HepG2 (cell line): ENCODE data around the gene KCNJ6. TPM values are rescaled to one million over a fixed set of nuclear protein-coding genes. Genes with fewer than 3 reads are reported as not detected.

Source experiments
- ARNT2 ChIP-seq: sonication (generic); formaldehyde crosslinking; IDR thresholded peaks from 2 replicates; pipeline ENCODE4 v1.8.0; 2022; ENCODE audit warnings: mild to moderate bottlenecking, low read depth, missing genetic modification reagents, moderate library complexity
- CHD4 ChIP-seq: fragments of 200-600 bp; sonication (generic); IDR thresholded peaks from 2 replicates; pipeline ENCODE4 v1.7.0; 2017; ENCODE audit warnings: mild to moderate bottlenecking, low read length, borderline replicate concordance
- DPF2 ChIP-seq: sonication (generic); formaldehyde crosslinking; IDR thresholded peaks from 2 replicates; pipeline ENCODE4 v1.4.0; 2020; ENCODE audit warnings: mild to moderate bottlenecking, low read depth, missing genetic modification reagents, borderline replicate concordance
- DR1 ChIP-seq: sonication (generic); formaldehyde crosslinking; IDR thresholded peaks from 2 replicates; pipeline ENCODE4 v1.8.0; 2021; ENCODE audit warnings: mild to moderate bottlenecking, missing genetic modification reagents, inconsistent platforms
- DRAP1 ChIP-seq: IDR thresholded peaks from 2 replicates; pipeline ENCODE4 v1.6.1; 2016; ENCODE audit warnings: missing genetic modification reagents, missing compliant biosample characterization
- FOXJ3 ChIP-seq: sonication (generic); formaldehyde crosslinking; IDR thresholded peaks from 2 replicates; pipeline ENCODE4 v1.4.0; 2020; ENCODE audit warnings: missing genetic modification reagents, mild to moderate bottlenecking, borderline replicate concordance
- FOXP1 ChIP-seq, 2 experiments: fragments of 450-650 bp in 1 of 2; IDR thresholded peaks; 2 replicates each; pipeline ENCODE4 v1.6.1; 2017 to 2018; ENCODE audit warnings: antibody characterized with exemption in 1 of 2
- GFI1 ChIP-seq: sonication (generic); formaldehyde crosslinking; IDR thresholded peaks from 2 replicates; pipeline ENCODE4 v1.5.0; 2020; ENCODE audit warnings: missing genetic modification reagents, mild to moderate bottlenecking, borderline replicate concordance
- HDAC1 ChIP-seq: sonication (generic); formaldehyde crosslinking; IDR thresholded peaks from 2 replicates; pipeline ENCODE4 v1.5.1; 2020; ENCODE audit warnings: mild to moderate bottlenecking, missing genetic modification reagents
- HNF4A ChIP-seq: sonication (generic); formaldehyde crosslinking; IDR thresholded peaks from 2 replicates; pipeline ENCODE4 v1.4.0; 2020; ENCODE audit warnings: missing genetic modification reagents
- MXI1 ChIP-seq: IDR thresholded peaks from 3 replicates; pipeline ENCODE4 v1.6.1; 2012; ENCODE audit warnings: low read depth, low read length, inconsistent platforms, borderline replicate concordance
- NRL ChIP-seq: sonication (generic); formaldehyde crosslinking; IDR thresholded peaks from 2 replicates; pipeline ENCODE4 v1.5.0; 2020; ENCODE audit warnings: missing genetic modification reagents, mild to moderate bottlenecking, moderate library complexity, borderline replicate concordance
- SAP130 ChIP-seq: IDR thresholded peaks from 2 replicates; pipeline ENCODE4 v1.6.1; 2016; ENCODE audit warnings: low read depth
- SOX6 ChIP-seq, 2 experiments: fragments of 450-650 bp in 1 of 2; sonication (generic) in 1 of 2; formaldehyde crosslinking in 1 of 2; IDR thresholded peaks; 2 replicates each; pipeline versions ENCODE4 v1.4.0 to v1.6.1; 2017 to 2020; ENCODE audit warnings: antibody characterized with exemption in 1 of 2, mild to moderate bottlenecking in 1 of 2, missing genetic modification reagents in 1 of 2
- TCF7 ChIP-seq: sonication (generic); IDR thresholded peaks from 2 replicates; pipeline ENCODE4 v1.6.1; 2016; ENCODE audit warnings: antibody characterized with exemption, low read depth
- ZNF75D ChIP-seq: sonication (generic); formaldehyde crosslinking; IDR thresholded peaks from 2 replicates; pipeline ENCODE4 v1.8.1; 2023; ENCODE audit warnings: missing genetic modification reagents, mild to moderate bottlenecking, borderline replicate concordance
- ZNF770 ChIP-seq: sonication (generic); formaldehyde crosslinking; IDR thresholded peaks from 2 replicates; pipeline ENCODE4 v1.5.0; 2020; ENCODE audit warnings: mild to moderate bottlenecking, missing genetic modification reagents
- polyA plus RNA-seq, 8 experiments: library from polyadenylated mRNA; depleted of rRNA in 3 of 8; stranded (reverse) in 7 of 8; unstranded in 1 of 8; fragments of >200 nt; fragmentation: Illumina TruSeq in 4 of 8; extraction: Trizol in 4 of 8; gene quantifications; 2 replicates each; pipeline versions ENCODE4 v1.2.1 to v1.2.3, GENCODE V29; 2011 to 2016; ENCODE audit warnings: low read depth in 4 of 8, missing spikeins in 1 of 8, mixed read lengths in 1 of 8; ENCODE audit not compliant: insufficient read depth in 1 of 8
- total RNA-seq, 5 experiments: library from RNA; depleted of rRNA; stranded (reverse); fragments of >200 nt; fragmentation: Illumina TruSeq; extraction: Trizol; gene quantifications; 2 replicates each; pipeline ENCODE4 v1.2.3, GENCODE V29; 2016; ENCODE audit warnings: low read depth in 1 of 5
- TF ChIP-seq, protein P1 (sequence below), 2 experiments: fragments of 450-650 bp in 1 of 2; sonication (generic) in 1 of 2; formaldehyde crosslinking; IDR thresholded peaks; 2 replicates each; pipeline versions ENCODE4 v1.5.0 to v1.8.0; 2020 to 2022; ENCODE audit warnings: mild to moderate bottlenecking in 1 of 2, missing genetic modification reagents in 1 of 2
- TF ChIP-seq, protein P2 (sequence below): sonication (generic); formaldehyde crosslinking; IDR thresholded peaks from 2 replicates; pipeline ENCODE4 v1.5.0; 2020; ENCODE audit warnings: mild to moderate bottlenecking, missing genetic modification reagents, moderate library complexity
- TF ChIP-seq, protein P3 (sequence below): IDR thresholded peaks from 2 replicates; pipeline ENCODE4 v1.6.1; 2016; ENCODE audit warnings: mild to moderate bottlenecking

The KCNJ6 gene
- total and polyA plus RNA-seq, 2 of the 13 experiments (the other 11 are each of a cell fraction or from before 2014, with no cell fraction given): not detected

- TF ChIP-seq, protein P1, sequence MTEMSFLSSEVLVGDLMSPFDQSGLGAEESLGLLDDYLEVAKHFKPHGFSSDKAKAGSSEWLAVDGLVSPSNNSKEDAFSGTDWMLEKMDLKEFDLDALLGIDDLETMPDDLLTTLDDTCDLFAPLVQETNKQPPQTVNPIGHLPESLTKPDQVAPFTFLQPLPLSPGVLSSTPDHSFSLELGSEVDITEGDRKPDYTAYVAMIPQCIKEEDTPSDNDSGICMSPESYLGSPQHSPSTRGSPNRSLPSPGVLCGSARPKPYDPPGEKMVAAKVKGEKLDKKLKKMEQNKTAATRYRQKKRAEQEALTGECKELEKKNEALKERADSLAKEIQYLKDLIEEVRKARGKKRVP (CRISPR knock-in tag; IDR thresholded peaks at IDR 0.05): peak in 1 of 2 experiments; percentile 87; a peak in 2 of 4 replicates
- TF ChIP-seq, protein P2, sequence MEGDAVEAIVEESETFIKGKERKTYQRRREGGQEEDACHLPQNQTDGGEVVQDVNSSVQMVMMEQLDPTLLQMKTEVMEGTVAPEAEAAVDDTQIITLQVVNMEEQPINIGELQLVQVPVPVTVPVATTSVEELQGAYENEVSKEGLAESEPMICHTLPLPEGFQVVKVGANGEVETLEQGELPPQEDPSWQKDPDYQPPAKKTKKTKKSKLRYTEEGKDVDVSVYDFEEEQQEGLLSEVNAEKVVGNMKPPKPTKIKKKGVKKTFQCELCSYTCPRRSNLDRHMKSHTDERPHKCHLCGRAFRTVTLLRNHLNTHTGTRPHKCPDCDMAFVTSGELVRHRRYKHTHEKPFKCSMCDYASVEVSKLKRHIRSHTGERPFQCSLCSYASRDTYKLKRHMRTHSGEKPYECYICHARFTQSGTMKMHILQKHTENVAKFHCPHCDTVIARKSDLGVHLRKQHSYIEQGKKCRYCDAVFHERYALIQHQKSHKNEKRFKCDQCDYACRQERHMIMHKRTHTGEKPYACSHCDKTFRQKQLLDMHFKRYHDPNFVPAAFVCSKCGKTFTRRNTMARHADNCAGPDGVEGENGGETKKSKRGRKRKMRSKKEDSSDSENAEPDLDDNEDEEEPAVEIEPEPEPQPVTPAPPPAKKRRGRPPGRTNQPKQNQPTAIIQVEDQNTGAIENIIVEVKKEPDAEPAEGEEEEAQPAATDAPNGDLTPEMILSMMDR (CRISPR knock-in tag): peak; percentile 35; the same call in 1 of the 2 replicates
- TF ChIP-seq SOX6 (IDR thresholded peaks at IDR 0.05) (no peak), SOX6 (CRISPR knock-in tag; IDR thresholded peaks at IDR 0.05) (peak; percentile 39; the same call in 1 of the 2 replicates), MXI1 (0 out of 3 replicates have a peak, but pooled peaks have one; percentile 18), HDAC1 (CRISPR knock-in tag) (peak; percentile 26), GFI1 (CRISPR knock-in tag) (peak; percentile 66), DR1 (peak; percentile 94), DRAP1 (peak; percentile 97), FOXP1 (IDR thresholded peaks at IDR 0.05) (no peak), FOXP1 (CRISPR knock-in tag; IDR thresholded peaks at IDR 0.05) (0 out of 2 replicates have a peak, but pooled peaks have one; percentile 7), TCF7 (peak; percentile 26), NRL (CRISPR knock-in tag) (no peak), CHD4 (no peak; the same call in 1 of the 2 replicates), SAP130 (CRISPR knock-in tag) (peak; percentile 33), ZNF75D (CRISPR knock-in tag) (no peak), FOXJ3 (peak; percentile 45; the same call in 1 of the 2 replicates), HNF4A (peak; percentile 57), ARNT2 (CRISPR knock-in tag) (no peak), ZNF770 (peak; percentile 53; the same call in 1 of the 2 replicates), DPF2 (CRISPR knock-in tag) (no peak)
- TF ChIP-seq, protein P3, sequence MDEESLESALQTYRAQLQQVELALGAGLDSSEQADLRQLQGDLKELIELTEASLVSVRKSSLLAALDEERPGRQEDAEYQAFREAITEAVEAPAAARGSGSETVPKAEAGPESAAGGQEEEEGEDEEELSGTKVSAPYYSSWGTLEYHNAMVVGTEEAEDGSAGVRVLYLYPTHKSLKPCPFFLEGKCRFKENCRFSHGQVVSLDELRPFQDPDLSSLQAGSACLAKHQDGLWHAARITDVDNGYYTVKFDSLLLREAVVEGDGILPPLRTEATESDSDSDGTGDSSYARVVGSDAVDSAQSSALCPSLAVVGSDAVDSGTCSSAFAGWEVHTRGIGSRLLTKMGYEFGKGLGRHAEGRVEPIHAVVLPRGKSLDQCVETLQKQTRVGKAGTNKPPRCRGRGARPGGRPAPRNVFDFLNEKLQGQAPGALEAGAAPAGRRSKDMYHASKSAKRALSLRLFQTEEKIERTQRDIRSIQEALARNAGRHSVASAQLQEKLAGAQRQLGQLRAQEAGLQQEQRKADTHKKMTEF (CRISPR knock-in tag): 0 out of 2 replicates have a peak, but pooled peaks have one; percentile 24
These were observed 350.6 kb downstream of the KCNJ6 start (continued) for GRCh38 chr21:37565530-37566223.
